ENCODE measurements around the gene SERP2. TPM values are rescaled to one million over a fixed set of nuclear protein-coding genes. Genes with fewer than 3 reads are reported as not detected.

SERP2 gene
- total RNA-seq, 4 donors from 2014 or later = 3.2 to 12.4 (median 3.5) TPM

DNA sequence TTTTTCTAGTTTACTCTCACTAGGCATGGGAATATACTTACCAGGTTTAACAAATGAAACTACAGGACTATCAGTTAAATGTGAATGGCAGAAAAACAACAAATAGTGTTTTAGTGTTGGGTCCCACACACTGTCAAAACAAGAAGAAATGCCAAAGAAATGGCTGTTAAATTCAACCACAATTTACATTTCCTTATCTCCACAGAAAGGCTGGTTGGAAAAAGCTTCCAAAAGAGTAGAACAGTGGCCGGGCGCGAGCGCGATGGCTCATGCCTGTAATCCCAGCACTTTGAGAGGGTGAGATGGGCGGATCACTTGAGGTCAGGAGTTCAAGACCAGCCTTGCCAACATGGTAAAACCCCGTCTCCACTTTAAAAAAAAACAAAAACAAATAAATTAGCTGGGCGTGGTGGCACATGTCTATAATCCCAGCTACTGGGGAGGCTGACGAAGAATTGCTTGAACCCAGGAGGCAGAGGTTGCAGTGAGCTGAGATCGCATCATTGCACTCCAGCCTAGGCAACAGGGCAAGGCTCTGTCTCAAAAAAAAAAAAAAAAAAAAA is 66.5 kb downstream of the SERP2 start:
- Histone ChIP-seq H3K4me1 (peaks cover 0 to 16% (median 3%) of the 10 kb centered on the region in 4 donors), H3K9me3 (no peaks in the 10 kb centered on the region), H3K36me3 (no peaks in the 10 kb centered on the region), H3K27me3 (no peaks in the 10 kb centered on the region), H3K4me3 (no peak overlapping the region), H3K27ac (no peak overlapping the region)
- TF ChIP-seq POLR2A (IDR thresholded peaks at IDR 0.05) = no peak
- TF ChIP-seq, protein P1, sequence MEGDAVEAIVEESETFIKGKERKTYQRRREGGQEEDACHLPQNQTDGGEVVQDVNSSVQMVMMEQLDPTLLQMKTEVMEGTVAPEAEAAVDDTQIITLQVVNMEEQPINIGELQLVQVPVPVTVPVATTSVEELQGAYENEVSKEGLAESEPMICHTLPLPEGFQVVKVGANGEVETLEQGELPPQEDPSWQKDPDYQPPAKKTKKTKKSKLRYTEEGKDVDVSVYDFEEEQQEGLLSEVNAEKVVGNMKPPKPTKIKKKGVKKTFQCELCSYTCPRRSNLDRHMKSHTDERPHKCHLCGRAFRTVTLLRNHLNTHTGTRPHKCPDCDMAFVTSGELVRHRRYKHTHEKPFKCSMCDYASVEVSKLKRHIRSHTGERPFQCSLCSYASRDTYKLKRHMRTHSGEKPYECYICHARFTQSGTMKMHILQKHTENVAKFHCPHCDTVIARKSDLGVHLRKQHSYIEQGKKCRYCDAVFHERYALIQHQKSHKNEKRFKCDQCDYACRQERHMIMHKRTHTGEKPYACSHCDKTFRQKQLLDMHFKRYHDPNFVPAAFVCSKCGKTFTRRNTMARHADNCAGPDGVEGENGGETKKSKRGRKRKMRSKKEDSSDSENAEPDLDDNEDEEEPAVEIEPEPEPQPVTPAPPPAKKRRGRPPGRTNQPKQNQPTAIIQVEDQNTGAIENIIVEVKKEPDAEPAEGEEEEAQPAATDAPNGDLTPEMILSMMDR (IDR thresholded peaks at IDR 0.05) = no peak
- DNase-seq = no peak

Other genes starting within 250 kb of the SERP2 start
- 100 to 1,000 TPM in 3 of 4 donors, 10 to 100 TPM in 1; 70.1 to 194 (median 152) TPM for gene TSC22D1, start 202.5 kb downstream of the SERP2 start, total RNA-seq